Measurements from ENCODE around the gene MICA. TPM values are rescaled to one million over a fixed set of nuclear protein-coding genes. Genes with fewer than 3 reads are reported as not detected.

The MICA gene
- total RNA-seq, 2 experiments from 2014 or later, result 10.6 to 14.0 TPM

- H3K4me1 ChIP-seq (ENCODE audit: insufficient read depth, low read length), result peaks cover 50% of the 10 kb centered on the region
- CTCF ChIA-PET, result interaction anchor here (2.2 to 2.4 kb wide), 2 partner anchors 10 to 160 kb away, joined by 7 to 16 read pairs; no protein-coding TSS in a partner anchor
Measured at GRCh38 chr6:31356946-31357466, 46.4 kb upstream of the MICA start, which contains the start of gene HLA-B. TSS of gene HLA-B (minus strand) at chr6:31357179. CDS start at chr6:31357158, 21 bp downstream.

GRCh38 chr6:31357886-31358285 is 45.5 kb upstream of the MICA start:
- intact Hi-C loops (cut with DNase I, micrococcal nuclease), result loop anchor here (1.0 to 2.0 kb wide), 3 partner anchors 85 to 161 kb away; partner anchors contain the start of gene HLA-C (in 1 of the 2)
- Histone ChIP-seq H3K4me3 (ENCODE audit: low read length) (peak overlapping the region; percentile 76), H3K4me1 (ENCODE audit: insufficient read depth, low read length) (peaks cover 42% of the 10 kb centered on the region), H3K27ac (ENCODE audit: low read depth in 1 of 2, low read length in 2 of 2) (peak overlapping the region; percentile 97 to 99), H3K36me3 (ENCODE audit: insufficient read depth, low read length) (peaks cover 39% of the 10 kb centered on the region), H3K9me3 (ENCODE audit: control insufficient read depth in 1 of 2, insufficient read depth in 1 of 2, low read length in 2 of 2) (no peaks in the 10 kb centered on the region), H3K27me3 (ENCODE audit: control insufficient read depth in 1 of 2, insufficient read depth in 2 of 2, low read length in 2 of 2) (no peaks in the 10 kb centered on the region)
- Mint-ChIP-seq H3K36me3 (ENCODE audit: low read depth) (peaks cover 55% of the 10 kb centered on the region), H3K9me3 (no peaks in the 10 kb centered on the region), H3K4me1 (ENCODE audit: low read depth) (peaks cover 62% of the 10 kb centered on the region), H3K4me3 (peak overlapping the region; percentile 100), H3K27ac (peak overlapping the region; percentile 100), H3K27me3 (peaks cover 5% of the 10 kb centered on the region)
- ATAC-seq (ENCODE audit: poor library complexity) (no peak), DNase-seq (peak in 1 of 14 experiments; percentile 53)
- POLR2A ChIA-PET, result interaction anchor here (0.8 to 2.7 kb wide), 6 partner anchors 9 to 200 kb away, joined by 3 to 34 read pairs (median 6); partner anchors contain the start of genes CCHCR1, DDX39B and TCF19
- TF ChIP-seq, protein P1, sequence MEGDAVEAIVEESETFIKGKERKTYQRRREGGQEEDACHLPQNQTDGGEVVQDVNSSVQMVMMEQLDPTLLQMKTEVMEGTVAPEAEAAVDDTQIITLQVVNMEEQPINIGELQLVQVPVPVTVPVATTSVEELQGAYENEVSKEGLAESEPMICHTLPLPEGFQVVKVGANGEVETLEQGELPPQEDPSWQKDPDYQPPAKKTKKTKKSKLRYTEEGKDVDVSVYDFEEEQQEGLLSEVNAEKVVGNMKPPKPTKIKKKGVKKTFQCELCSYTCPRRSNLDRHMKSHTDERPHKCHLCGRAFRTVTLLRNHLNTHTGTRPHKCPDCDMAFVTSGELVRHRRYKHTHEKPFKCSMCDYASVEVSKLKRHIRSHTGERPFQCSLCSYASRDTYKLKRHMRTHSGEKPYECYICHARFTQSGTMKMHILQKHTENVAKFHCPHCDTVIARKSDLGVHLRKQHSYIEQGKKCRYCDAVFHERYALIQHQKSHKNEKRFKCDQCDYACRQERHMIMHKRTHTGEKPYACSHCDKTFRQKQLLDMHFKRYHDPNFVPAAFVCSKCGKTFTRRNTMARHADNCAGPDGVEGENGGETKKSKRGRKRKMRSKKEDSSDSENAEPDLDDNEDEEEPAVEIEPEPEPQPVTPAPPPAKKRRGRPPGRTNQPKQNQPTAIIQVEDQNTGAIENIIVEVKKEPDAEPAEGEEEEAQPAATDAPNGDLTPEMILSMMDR (IDR thresholded peaks at IDR 0.05), result no peak
- CTCF ChIA-PET, result interaction anchor here (2.2 to 2.4 kb wide), 2 partner anchors 9 to 161 kb away, joined by 7 to 16 read pairs; no protein-coding TSS in a partner anchor

More at GRCh38 chr6:31356946-31357466, 46.4 kb upstream of the MICA start, which contains the start of gene HLA-B:
- H3K27me3 ChIP-seq (ENCODE audit: control insufficient read depth in 1 of 2, insufficient read depth in 2 of 2, low read length in 2 of 2), result no peaks in the 10 kb centered on the region
- DNase-seq (peak; percentile 67 to 99 (median 76)), ATAC-seq (ENCODE audit: poor library complexity) (peak; percentile 84)
- H3K4me1 Mint-ChIP-seq (ENCODE audit: low read depth), result peaks cover 71% of the 10 kb centered on the region
- peak within 1 kb of the TSS; percentile 100 for H3K4me3 Mint-ChIP-seq
- no peaks in the 10 kb centered on the region for H3K9me3 Mint-ChIP-seq
- H3K4me3 ChIP-seq (ENCODE audit: low read length), result peak within 1 kb of the TSS; percentile 76
- H3K36me3 ChIP-seq (ENCODE audit: insufficient read depth, low read length), result peaks cover 47% of the 10 kb centered on the region
- H3K36me3 Mint-ChIP-seq (ENCODE audit: low read depth), result peaks cover 64% of the 10 kb centered on the region
- no peaks in the 10 kb centered on the region for H3K9me3 ChIP-seq (ENCODE audit: control insufficient read depth in 1 of 2, insufficient read depth in 1 of 2, low read length in 2 of 2)
- peaks cover 5% of the 10 kb centered on the region for H3K27me3 Mint-ChIP-seq
- TF ChIP-seq, protein P1 (IDR thresholded peaks at IDR 0.05), result no peak
- peak within 1 kb of the TSS; percentile 97 to 99 for H3K27ac ChIP-seq (ENCODE audit: low read depth in 1 of 2, low read length in 2 of 2)
- H3K27ac Mint-ChIP-seq, result peak within 1 kb of the TSS; percentile 100
- intact Hi-C loops (cut with DNase I, micrococcal nuclease), result loop anchor here (1.0 to 2.0 kb wide), 4 partner anchors 84 to 160 kb away; partner anchors contain the start of gene HLA-C (in 1 of the 2)
- POLR2A ChIA-PET, result interaction anchor here (0.8 to 2.7 kb wide), 5 partner anchors 10 to 199 kb away, joined by 3 to 34 read pairs (median 7); partner anchors contain the start of genes CCHCR1, DDX39B and TCF19

DNA sequence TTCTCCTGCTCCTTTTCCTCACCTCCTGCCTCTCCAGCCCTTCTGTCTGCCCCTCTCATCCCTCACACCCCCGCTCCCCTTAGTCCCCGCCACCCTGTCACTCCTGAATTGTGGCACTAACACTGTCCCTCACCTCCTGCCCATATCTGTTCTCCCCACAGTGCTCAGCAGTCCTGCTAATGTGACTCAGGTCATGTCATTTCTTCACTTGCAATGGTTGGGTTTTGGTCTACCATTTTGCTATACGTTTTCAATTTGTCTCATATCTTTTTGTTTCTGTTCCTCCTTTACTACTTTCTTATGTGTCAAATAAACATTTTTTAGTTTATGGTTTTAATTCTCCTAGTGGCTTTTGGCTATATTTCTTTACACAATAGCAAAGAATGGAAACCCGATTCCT is 45.1 kb upstream of the MICA start:
- Histone ChIP-seq H3K4me1 (ENCODE audit: insufficient read depth, low read length) (peaks cover 37% of the 10 kb centered on the region), H3K36me3 (ENCODE audit: insufficient read depth, low read length) (peaks cover 35% of the 10 kb centered on the region), H3K27ac (ENCODE audit: low read depth in 1 of 2, low read length in 2 of 2) (peak overlapping the region; percentile 97 to 99), H3K4me3 (ENCODE audit: low read length) (peak overlapping the region; percentile 76), H3K27me3 (ENCODE audit: control insufficient read depth in 1 of 2, insufficient read depth in 2 of 2, low read length in 2 of 2) (no peaks in the 10 kb centered on the region), H3K9me3 (ENCODE audit: control insufficient read depth in 1 of 2, insufficient read depth in 1 of 2, low read length in 2 of 2) (no peaks in the 10 kb centered on the region)
- Mint-ChIP-seq H3K27ac (peak overlapping the region; percentile 100), H3K27me3 (peaks cover 5% of the 10 kb centered on the region), H3K4me1 (ENCODE audit: low read depth) (peaks cover 58% of the 10 kb centered on the region), H3K9me3 (no peaks in the 10 kb centered on the region), H3K4me3 (peak overlapping the region; percentile 100), H3K36me3 (ENCODE audit: low read depth) (peaks cover 51% of the 10 kb centered on the region)
- CTCF ChIA-PET, result interaction anchor here (2.2 to 2.4 kb wide), 2 partner anchors 8 to 161 kb away, joined by 7 to 16 read pairs; no protein-coding TSS in a partner anchor
- TF ChIP-seq, protein P1 (IDR thresholded peaks at IDR 0.05), result no peak
- intact Hi-C loops (cut with DNase I, micrococcal nuclease), result no loop called here
- ATAC-seq (ENCODE audit: poor library complexity) (no peak), DNase-seq (no peak)
- POLR2A ChIA-PET, result interaction anchor here (0.9 to 2.7 kb wide), 6 partner anchors 8 to 200 kb away, joined by 4 to 34 read pairs (median 6); partner anchors contain the start of genes CCHCR1 and TCF19

All from CD4-positive, alpha-beta T cell (primary cell).